Neural cell (in vitro differentiated cells): ENCODE measurements around the gene SLAMF6. TPM values are rescaled to one million over a fixed set of nuclear protein-coding genes. Genes with fewer than 3 reads are reported as not detected.

Experiments
- H2AFZ ChIP-seq: fragments of 200-600, 300-800 bp; sonication (generic), shearing (Covaris generic); 2 replicates; pipeline ENCODE4 v1.6.0; 2014; ENCODE audit warnings: low read depth, mild to moderate bottlenecking, antibody characterized with exemption, low read length, moderate library complexity
- H3F3A ChIP-seq: fragments of 200-600 bp; shearing (Covaris generic); 2 replicates; pipeline ENCODE4 v1.6.1; 2016; ENCODE audit warnings: mild to moderate bottlenecking, moderate library complexity, mixed read lengths, antibody characterized with exemption, low read length; ENCODE audit not compliant: insufficient read depth, poor library complexity, severe bottlenecking
- H3K27ac ChIP-seq: fragments of 200-600, 300-800 bp; sonication (generic), shearing (Covaris generic); 2 replicates; pipeline ENCODE4 v1.5.1; 2014; ENCODE audit warnings: mild to moderate bottlenecking, low read length, moderate library complexity
- H3K27me3 ChIP-seq: fragments of 300-800, 200-600 bp; sonication (generic), shearing (Covaris generic); 2 replicates; pipeline ENCODE4 v1.6.0; 2014; ENCODE audit warnings: mild to moderate bottlenecking, low read depth, low read length, moderate library complexity; ENCODE audit not compliant: insufficient read depth
- H3K36me3 ChIP-seq: fragments of 300-800, 200-600 bp; sonication (generic), shearing (Covaris generic); 2 replicates; pipeline ENCODE4 v1.5.1; 2014; ENCODE audit warnings: mild to moderate bottlenecking, antibody characterized with exemption, low read length, moderate library complexity; ENCODE audit not compliant: insufficient read depth
- H3K4me2 ChIP-seq: fragments of 300-800, 200-600 bp; sonication (generic), shearing (Covaris generic); 2 replicates; pipeline ENCODE4 v1.6.0; 2014; ENCODE audit warnings: mild to moderate bottlenecking, low read length
- H3K4me3 ChIP-seq: fragments of 300-800, 200-600 bp; sonication (generic), shearing (Covaris generic); 2 replicates; pipeline ENCODE4 v1.5.1; 2014; ENCODE audit warnings: mild to moderate bottlenecking, low read length, moderate library complexity
- H3K79me2 ChIP-seq: fragments of 200-600 bp; shearing (Covaris generic); replicated peaks from 2 replicates; pipeline ENCODE4 v1.6.0; 2014; ENCODE audit warnings: mild to moderate bottlenecking, low read length, moderate library complexity; ENCODE audit not compliant: insufficient read depth
- H3K9ac ChIP-seq: fragments of 300-800, 200-600 bp; sonication (generic), shearing (Covaris generic); 2 replicates; pipeline ENCODE4 v1.6.1; 2016; ENCODE audit warnings: mild to moderate bottlenecking, low read length, mixed read lengths
- H3K9me2 ChIP-seq: fragments of 200-600 bp; shearing (Covaris generic); 2 replicates; pipeline ENCODE4 v1.6.1; 2016; ENCODE audit warnings: mild to moderate bottlenecking, low read length, mixed read lengths; ENCODE audit not compliant: insufficient read depth
- H3K9me3 ChIP-seq: fragments of 200-600, 300-800 bp; sonication (generic), shearing (Covaris generic); 2 replicates; pipeline ENCODE4 v1.6.1; 2016; ENCODE audit warnings: mild to moderate bottlenecking, mixed run types, low read length, moderate library complexity, mixed read lengths
- H4K20me1 ChIP-seq: fragments of 200-600 bp; shearing (Covaris generic); 2 replicates; pipeline ENCODE4 v1.6.1; 2016; ENCODE audit warnings: mild to moderate bottlenecking, mixed run types; ENCODE audit not compliant: insufficient read depth
- EP300 ChIP-seq: fragments of 450-650 bp; conservative IDR thresholded peaks from 2 replicates; pipeline ENCODE4 v1.6.1; 2014; ENCODE audit warnings: antibody characterized with exemption, mild to moderate bottlenecking, moderate library complexity; ENCODE audit not compliant: poor library complexity, severe bottlenecking
- EZH2 ChIP-seq: fragments of 200-600, 300-800 bp; shearing (Covaris generic), sonication (generic); IDR thresholded peaks from 2 replicates; pipeline ENCODE4 v1.6.1; 2014; ENCODE audit warnings: antibody characterized with exemption, low read length, borderline replicate concordance, mild to moderate bottlenecking; ENCODE audit not compliant: insufficient read depth, poor library complexity, severe bottlenecking
- MXI1 ChIP-seq: fragments of 450-650 bp; conservative IDR thresholded peaks from 2 replicates; pipeline ENCODE4 v1.6.1; 2014; ENCODE audit warnings: antibody characterized with exemption, mild to moderate bottlenecking; ENCODE audit not compliant: poor library complexity, severe bottlenecking
- POLR2AphosphoS5 ChIP-seq: IDR thresholded peaks from 2 replicates; pipeline ENCODE4 v1.6.1; 2012
- RAD21 ChIP-seq: fragments of 450-650 bp; conservative IDR thresholded peaks from 2 replicates; pipeline ENCODE4 v1.6.1; 2014; ENCODE audit warnings: antibody characterized with exemption, mild to moderate bottlenecking, moderate library complexity
- SMC3 ChIP-seq: fragments of 450-650 bp; conservative IDR thresholded peaks from 2 replicates; pipeline ENCODE4 v1.6.1; 2014; ENCODE audit warnings: antibody characterized with exemption, mild to moderate bottlenecking, moderate library complexity; ENCODE audit not compliant: poor library complexity
- TAF1 ChIP-seq: IDR thresholded peaks from 2 replicates; pipeline ENCODE4 v1.6.1; 2012; ENCODE audit warnings: low read depth
- polyA minus RNA-seq: library from RNA; depleted of rRNA, polyadenylated mRNA; stranded (reverse); fragments of >200 nt; gene quantifications from 2 replicates; pipeline ENCODE4 v1.2.3, GENCODE V29; 2014
- polyA plus RNA-seq: library from polyadenylated mRNA; depleted of rRNA; stranded (reverse); fragments of >200 nt; gene quantifications from 2 replicates; pipeline ENCODE4 v1.2.3, GENCODE V29; 2014
- TF ChIP-seq, protein P1 (sequence below): fragments of 450-650 bp; IDR thresholded peaks from 2 replicates; pipeline ENCODE4 v1.5.1; 2014; ENCODE audit warnings: antibody characterized with exemption, mild to moderate bottlenecking, moderate library complexity; ENCODE audit not compliant: poor library complexity, severe bottlenecking
- TF ChIP-seq, protein P2 (sequence below): IDR thresholded peaks from 2 replicates; pipeline ENCODE4 v1.6.1; 2012; ENCODE audit warnings: borderline replicate concordance

Gene SLAMF6
- polyA plus RNA-seq (not detected in 2 replicates), polyA minus RNA-seq (not detected in 2 replicates)

DNA sequence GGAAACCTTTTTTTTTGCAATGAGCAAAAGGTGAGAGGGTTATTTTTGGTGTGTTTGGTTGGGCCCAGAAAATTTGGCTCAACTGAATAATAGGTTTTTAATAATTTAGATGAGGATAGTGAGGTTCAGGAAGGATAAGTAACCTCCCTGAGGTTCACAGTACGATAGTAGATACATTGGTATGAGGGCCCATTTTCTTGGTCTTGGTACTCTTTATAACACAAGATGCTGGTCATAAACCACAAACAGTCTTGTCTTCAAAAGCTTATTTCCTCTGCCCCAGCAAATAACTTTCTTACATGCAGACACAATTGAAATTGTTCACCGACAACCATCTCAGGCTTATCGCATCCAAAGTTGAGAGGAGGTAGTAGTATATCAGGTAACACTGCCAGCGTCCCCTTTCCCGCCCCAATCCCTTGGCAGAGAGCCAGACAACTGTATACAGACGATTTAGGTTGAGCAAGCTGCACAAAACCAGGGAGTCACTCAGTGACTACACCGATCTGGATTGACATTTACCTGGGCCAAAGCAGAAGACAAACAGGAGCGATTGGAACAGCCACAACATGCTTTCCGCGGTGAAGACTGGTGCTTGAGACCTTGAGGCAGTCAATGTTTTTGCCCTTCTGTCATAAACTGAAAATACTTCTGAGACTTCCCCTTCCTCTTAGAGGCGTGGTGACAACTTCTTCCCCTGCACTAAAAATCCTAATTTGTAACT lies at the start of gene SLAMF6:
TSS of gene SLAMF6 (minus strand) at position 634 of the 724 bp plus-strand sequence. CDS start at position 571, 63 bp downstream.
- no peaks in the 10 kb centered on the region for H3K36me3 ChIP-seq
- no peak within 1 kb of the TSS for H3K27ac ChIP-seq
- no peaks in the 10 kb centered on the region for H3K9me3 ChIP-seq
- TF ChIP-seq TAF1 (no peak), EZH2 (no peak), MXI1 (no peak)
- TF ChIP-seq, protein P1, sequence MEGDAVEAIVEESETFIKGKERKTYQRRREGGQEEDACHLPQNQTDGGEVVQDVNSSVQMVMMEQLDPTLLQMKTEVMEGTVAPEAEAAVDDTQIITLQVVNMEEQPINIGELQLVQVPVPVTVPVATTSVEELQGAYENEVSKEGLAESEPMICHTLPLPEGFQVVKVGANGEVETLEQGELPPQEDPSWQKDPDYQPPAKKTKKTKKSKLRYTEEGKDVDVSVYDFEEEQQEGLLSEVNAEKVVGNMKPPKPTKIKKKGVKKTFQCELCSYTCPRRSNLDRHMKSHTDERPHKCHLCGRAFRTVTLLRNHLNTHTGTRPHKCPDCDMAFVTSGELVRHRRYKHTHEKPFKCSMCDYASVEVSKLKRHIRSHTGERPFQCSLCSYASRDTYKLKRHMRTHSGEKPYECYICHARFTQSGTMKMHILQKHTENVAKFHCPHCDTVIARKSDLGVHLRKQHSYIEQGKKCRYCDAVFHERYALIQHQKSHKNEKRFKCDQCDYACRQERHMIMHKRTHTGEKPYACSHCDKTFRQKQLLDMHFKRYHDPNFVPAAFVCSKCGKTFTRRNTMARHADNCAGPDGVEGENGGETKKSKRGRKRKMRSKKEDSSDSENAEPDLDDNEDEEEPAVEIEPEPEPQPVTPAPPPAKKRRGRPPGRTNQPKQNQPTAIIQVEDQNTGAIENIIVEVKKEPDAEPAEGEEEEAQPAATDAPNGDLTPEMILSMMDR, result no peak
- TF ChIP-seq, protein P2, sequence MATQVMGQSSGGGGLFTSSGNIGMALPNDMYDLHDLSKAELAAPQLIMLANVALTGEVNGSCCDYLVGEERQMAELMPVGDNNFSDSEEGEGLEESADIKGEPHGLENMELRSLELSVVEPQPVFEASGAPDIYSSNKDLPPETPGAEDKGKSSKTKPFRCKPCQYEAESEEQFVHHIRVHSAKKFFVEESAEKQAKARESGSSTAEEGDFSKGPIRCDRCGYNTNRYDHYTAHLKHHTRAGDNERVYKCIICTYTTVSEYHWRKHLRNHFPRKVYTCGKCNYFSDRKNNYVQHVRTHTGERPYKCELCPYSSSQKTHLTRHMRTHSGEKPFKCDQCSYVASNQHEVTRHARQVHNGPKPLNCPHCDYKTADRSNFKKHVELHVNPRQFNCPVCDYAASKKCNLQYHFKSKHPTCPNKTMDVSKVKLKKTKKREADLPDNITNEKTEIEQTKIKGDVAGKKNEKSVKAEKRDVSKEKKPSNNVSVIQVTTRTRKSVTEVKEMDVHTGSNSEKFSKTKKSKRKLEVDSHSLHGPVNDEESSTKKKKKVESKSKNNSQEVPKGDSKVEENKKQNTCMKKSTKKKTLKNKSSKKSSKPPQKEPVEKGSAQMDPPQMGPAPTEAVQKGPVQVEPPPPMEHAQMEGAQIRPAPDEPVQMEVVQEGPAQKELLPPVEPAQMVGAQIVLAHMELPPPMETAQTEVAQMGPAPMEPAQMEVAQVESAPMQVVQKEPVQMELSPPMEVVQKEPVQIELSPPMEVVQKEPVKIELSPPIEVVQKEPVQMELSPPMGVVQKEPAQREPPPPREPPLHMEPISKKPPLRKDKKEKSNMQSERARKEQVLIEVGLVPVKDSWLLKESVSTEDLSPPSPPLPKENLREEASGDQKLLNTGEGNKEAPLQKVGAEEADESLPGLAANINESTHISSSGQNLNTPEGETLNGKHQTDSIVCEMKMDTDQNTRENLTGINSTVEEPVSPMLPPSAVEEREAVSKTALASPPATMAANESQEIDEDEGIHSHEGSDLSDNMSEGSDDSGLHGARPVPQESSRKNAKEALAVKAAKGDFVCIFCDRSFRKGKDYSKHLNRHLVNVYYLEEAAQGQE, result no peak
- no peak within 1 kb of the TSS for H3K4me2 ChIP-seq
- H3K4me3 ChIP-seq, result no peak within 1 kb of the TSS
- H3K27me3 ChIP-seq, result no peaks in the 10 kb centered on the region
- H3K9ac ChIP-seq, result no peak within 1 kb of the TSS
- no peaks in the 10 kb centered on the region for H3F3A ChIP-seq
- H2AFZ ChIP-seq, result no peak within 1 kb of the TSS
- no peaks in the 10 kb centered on the region for H4K20me1 ChIP-seq
- no peaks in the 10 kb centered on the region for H3K9me2 ChIP-seq
- H3K79me2 ChIP-seq, result no peaks in the 10 kb centered on the region

DNA sequence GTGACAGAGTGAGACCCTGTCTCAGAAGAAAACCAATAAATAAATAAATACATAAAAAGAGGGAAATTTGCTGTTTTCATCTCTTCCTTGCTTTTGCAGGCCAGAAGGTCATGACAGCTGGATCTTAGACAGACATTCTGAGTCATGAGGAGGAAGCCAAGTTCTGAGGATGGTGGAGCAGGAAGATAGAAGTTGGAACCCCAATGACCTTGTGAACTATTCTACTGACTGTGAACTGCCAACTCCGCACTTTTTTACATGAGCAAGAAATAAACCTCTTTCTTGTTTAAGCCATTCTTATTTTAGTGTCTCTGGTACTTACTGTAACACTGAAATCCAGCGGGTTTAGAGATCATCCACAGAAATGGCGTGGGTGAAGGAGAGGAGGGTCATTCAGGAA lies 47.8 kb upstream of the SLAMF6 start:
- Histone ChIP-seq H3K27me3 (no peaks in the 10 kb centered on the region), H2AFZ (no peak overlapping the region), H3K9me2 (no peaks in the 10 kb centered on the region), H3F3A (no peaks in the 10 kb centered on the region), H3K27ac (no peak overlapping the region), H3K4me2 (no peak overlapping the region), H3K4me3 (no peak overlapping the region), H3K9ac (no peak overlapping the region), H3K79me2 (no peaks in the 10 kb centered on the region), H3K9me3 (no peaks in the 10 kb centered on the region), H3K36me3 (no peaks in the 10 kb centered on the region), H4K20me1 (no peaks in the 10 kb centered on the region)
- TF ChIP-seq TAF1 (no peak), POLR2AphosphoS5 (no peak), SMC3 (no peak), MXI1 (no peak), RAD21 (no peak), EP300 (no peak), EZH2 (no peak)
- TF ChIP-seq, protein P1, result no peak
- TF ChIP-seq, protein P2, result no peak
